Measurements from ENCODE around the gene SLC18B1. TPM values are rescaled to one million over a fixed set of nuclear protein-coding genes. Genes with fewer than 3 reads are reported as not detected.
A peak's percentile ranks its signal among the peaks of the same experiment; 100 is the strongest.

The SLC18B1 gene
- total and polyA plus RNA-seq, 2 donors = 11.2 to 12.4 TPM

- Histone ChIP-seq H3K27me3 (ENCODE audit: control insufficient read depth in 2 of 2, insufficient read depth in 1 of 2, low read length in 1 of 2) (no peaks in the 10 kb centered on the region), H3K9me3 (ENCODE audit: control insufficient read depth in 2 of 2, insufficient read depth in 1 of 2, low read length in 1 of 2) (no peaks in the 10 kb centered on the region), H3K4me1 (ENCODE audit: control insufficient read depth in 2 of 2, insufficient read depth in 2 of 2, low read length in 2 of 2) (peaks cover 7 to 11% of the 10 kb centered on the region in 2 donors), H3K4me3 (ENCODE audit: low read length in 2 of 2) (no peak overlapping the region), H3K27ac (ENCODE audit: low read depth in 1 of 2, low read length in 1 of 2) (no peak overlapping the region), H3K36me3 (ENCODE audit: control insufficient read depth in 2 of 2, insufficient read depth in 2 of 2, low read length in 1 of 2) (peaks cover 23 to 48% of the 10 kb centered on the region in 2 donors)
- 65% methylated on average over 6 of the region's 6 CpGs for WGBS
- DNase-seq (ENCODE audit: low read depth in 6 of 9, low spot score in 9 of 9) = no peak
Measured at GRCh38 chr6:132818404-132819359, 20.2 kb upstream of the SLC18B1 start.

GRCh38 chr6:132817554-132818403 is 19.3 kb upstream of the SLC18B1 start:
- H3K4me1 ChIP-seq (ENCODE audit: control insufficient read depth in 2 of 2, insufficient read depth in 2 of 2, low read length in 2 of 2) = peaks cover 7 to 11% of the 10 kb centered on the region in 2 donors
- WGBS = 93% methylated on average over 10 of the region's 10 CpGs
- no peaks in the 10 kb centered on the region for H3K9me3 ChIP-seq (ENCODE audit: control insufficient read depth in 2 of 2, insufficient read depth in 1 of 2, low read length in 1 of 2)
- DNase-seq (ENCODE audit: low read depth in 6 of 9, low spot score in 9 of 9) = no peak
- H3K27me3 ChIP-seq (ENCODE audit: control insufficient read depth in 2 of 2, insufficient read depth in 1 of 2, low read length in 1 of 2) = no peaks in the 10 kb centered on the region
- H3K4me3 ChIP-seq (ENCODE audit: low read length in 2 of 2) = no peak overlapping the region
- H3K36me3 ChIP-seq (ENCODE audit: control insufficient read depth in 2 of 2, insufficient read depth in 2 of 2, low read length in 1 of 2) = peaks cover 23 to 48% of the 10 kb centered on the region in 2 donors
- H3K27ac ChIP-seq (ENCODE audit: low read depth in 1 of 2, low read length in 1 of 2) = no peak overlapping the region

DNA sequence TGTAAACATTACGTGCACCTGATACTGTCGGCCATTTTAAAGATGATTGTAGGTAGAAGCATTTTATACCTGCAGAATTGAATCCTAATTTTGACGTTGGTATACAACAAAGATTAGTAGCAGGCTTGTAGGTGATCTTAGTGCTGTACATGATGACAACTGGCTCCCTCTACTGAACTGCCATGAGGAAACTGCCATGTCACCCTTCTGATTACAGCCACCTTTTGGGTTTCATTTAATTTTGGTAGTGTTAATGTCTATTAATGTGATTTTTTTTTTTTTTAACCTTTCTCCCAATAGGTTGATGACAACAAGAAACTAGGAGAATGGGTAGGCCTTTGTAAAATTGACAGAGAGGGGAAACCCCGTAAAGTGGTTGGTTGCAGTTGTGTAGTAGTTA is 18.2 kb upstream of the SLC18B1 start:
- peaks cover 23 to 48% of the 10 kb centered on the region in 2 donors for H3K36me3 ChIP-seq (ENCODE audit: control insufficient read depth in 2 of 2, insufficient read depth in 2 of 2, low read length in 1 of 2)
- peaks cover 7 to 11% of the 10 kb centered on the region in 2 donors for H3K4me1 ChIP-seq (ENCODE audit: control insufficient read depth in 2 of 2, insufficient read depth in 2 of 2, low read length in 2 of 2)
- 71% methylated on average over 4 of the region's 4 CpGs for WGBS
- no peak overlapping the region for H3K4me3 ChIP-seq (ENCODE audit: low read length in 2 of 2)
- no peaks in the 10 kb centered on the region for H3K27me3 ChIP-seq (ENCODE audit: control insufficient read depth in 2 of 2, insufficient read depth in 1 of 2, low read length in 1 of 2)
- H3K9me3 ChIP-seq (ENCODE audit: control insufficient read depth in 2 of 2, insufficient read depth in 1 of 2, low read length in 1 of 2) = no peaks in the 10 kb centered on the region
- no peak overlapping the region for H3K27ac ChIP-seq (ENCODE audit: low read depth in 1 of 2, low read length in 1 of 2)
- no peak for DNase-seq (ENCODE audit: low read depth in 6 of 9, low spot score in 9 of 9)

GRCh38 chr6:132814716-132815570 is 16.5 kb upstream of the SLC18B1 start:
- Histone ChIP-seq H3K4me1 (ENCODE audit: control insufficient read depth in 2 of 2, insufficient read depth in 2 of 2, low read length in 2 of 2) (peaks cover 7 to 11% of the 10 kb centered on the region in 2 donors), H3K9me3 (ENCODE audit: control insufficient read depth in 2 of 2, insufficient read depth in 1 of 2, low read length in 1 of 2) (no peaks in the 10 kb centered on the region), H3K27ac (ENCODE audit: low read depth in 1 of 2, low read length in 1 of 2) (peak overlapping the region; percentile 53 to 70), H3K27me3 (ENCODE audit: control insufficient read depth in 2 of 2, insufficient read depth in 1 of 2, low read length in 1 of 2) (no peaks in the 10 kb centered on the region), H3K4me3 (ENCODE audit: low read length in 2 of 2) (peak overlapping the region; percentile 78 to 90), H3K36me3 (ENCODE audit: control insufficient read depth in 2 of 2, insufficient read depth in 2 of 2, low read length in 1 of 2) (peaks cover 23 to 48% of the 10 kb centered on the region in 2 donors)
- under 1% methylated on average over 27 of the region's 27 CpGs for WGBS
- peak in 5 of 9 donors; percentile 15 to 55 (median 30) for DNase-seq (ENCODE audit: low read depth in 6 of 9, low spot score in 9 of 9)

- H3K4me3 ChIP-seq (ENCODE audit: low read length in 2 of 2) = peak overlapping the region; percentile 90
- H3K36me3 ChIP-seq (ENCODE audit: control insufficient read depth in 2 of 2, insufficient read depth in 2 of 2, low read length in 1 of 2) = peaks cover 18 to 32% of the 10 kb centered on the region in 2 donors
- DNase-seq (ENCODE audit: low read depth in 6 of 9, low spot score in 9 of 9) = peak; percentile 29 to 86 (median 47)
- peaks cover 7 to 11% of the 10 kb centered on the region in 2 donors for H3K4me1 ChIP-seq (ENCODE audit: control insufficient read depth in 2 of 2, insufficient read depth in 2 of 2, low read length in 2 of 2)
- H3K27me3 ChIP-seq (ENCODE audit: control insufficient read depth in 2 of 2, insufficient read depth in 1 of 2, low read length in 1 of 2) = no peaks in the 10 kb centered on the region
- H3K9me3 ChIP-seq (ENCODE audit: control insufficient read depth in 2 of 2, insufficient read depth in 1 of 2, low read length in 1 of 2) = no peaks in the 10 kb centered on the region
- under 1% methylated on average over 27 of the region's 27 CpGs for WGBS
- H3K27ac ChIP-seq (ENCODE audit: low read depth in 1 of 2, low read length in 1 of 2) = peak overlapping the region; percentile 97
Measured at GRCh38 chr6:132813173-132813856, 14.9 kb upstream of the SLC18B1 start.

GRCh38 chr6:132812756-132813172 is 14.3 kb upstream of the SLC18B1 start:
- DNase-seq (ENCODE audit: low read depth in 6 of 9, low spot score in 9 of 9) = peak in 3 of 9 donors; percentile 55 to 79 (median 63)
- Histone ChIP-seq H3K27ac (ENCODE audit: low read depth in 1 of 2, low read length in 1 of 2) (peak overlapping the region; percentile 97), H3K36me3 (ENCODE audit: control insufficient read depth in 2 of 2, insufficient read depth in 2 of 2, low read length in 1 of 2) (peaks cover 13 to 26% of the 10 kb centered on the region in 2 donors), H3K27me3 (ENCODE audit: control insufficient read depth in 2 of 2, insufficient read depth in 1 of 2, low read length in 1 of 2) (no peaks in the 10 kb centered on the region), H3K4me3 (ENCODE audit: low read length in 2 of 2) (peak overlapping the region; percentile 90), H3K9me3 (ENCODE audit: control insufficient read depth in 2 of 2, insufficient read depth in 1 of 2, low read length in 1 of 2) (no peaks in the 10 kb centered on the region), H3K4me1 (ENCODE audit: control insufficient read depth in 2 of 2, insufficient read depth in 2 of 2, low read length in 2 of 2) (peaks cover 7 to 11% of the 10 kb centered on the region in 2 donors)
- 1% methylated on average over 5 of the region's 5 CpGs for WGBS

GRCh38 chr6:132812255-132812732 is 13.9 kb upstream of the SLC18B1 start:
- Histone ChIP-seq H3K4me3 (ENCODE audit: low read length in 2 of 2) (peak overlapping the region; percentile 90), H3K27me3 (ENCODE audit: control insufficient read depth in 2 of 2, insufficient read depth in 1 of 2, low read length in 1 of 2) (no peaks in the 10 kb centered on the region), H3K9me3 (ENCODE audit: control insufficient read depth in 2 of 2, insufficient read depth in 1 of 2, low read length in 1 of 2) (no peaks in the 10 kb centered on the region), H3K27ac (ENCODE audit: low read depth in 1 of 2, low read length in 1 of 2) (peak overlapping the region; percentile 59 to 97), H3K36me3 (ENCODE audit: control insufficient read depth in 2 of 2, insufficient read depth in 2 of 2, low read length in 1 of 2) (peaks cover 10 to 22% of the 10 kb centered on the region in 2 donors), H3K4me1 (ENCODE audit: control insufficient read depth in 2 of 2, insufficient read depth in 2 of 2, low read length in 2 of 2) (peaks cover 7 to 9% of the 10 kb centered on the region in 2 donors)
- peak in 5 of 9 donors; percentile 19 to 67 (median 31) for DNase-seq (ENCODE audit: low read depth in 6 of 9, low spot score in 9 of 9)
- 30% methylated on average over 2 of the region's 2 CpGs for WGBS

- Histone ChIP-seq H3K27ac (ENCODE audit: low read depth in 1 of 2, low read length in 1 of 2) (no peak overlapping the region), H3K27me3 (ENCODE audit: control insufficient read depth in 2 of 2, insufficient read depth in 1 of 2, low read length in 1 of 2) (no peaks in the 10 kb centered on the region), H3K36me3 (ENCODE audit: control insufficient read depth in 2 of 2, insufficient read depth in 2 of 2, low read length in 1 of 2) (peaks cover 6 to 11% of the 10 kb centered on the region in 2 donors), H3K9me3 (ENCODE audit: control insufficient read depth in 2 of 2, insufficient read depth in 1 of 2, low read length in 1 of 2) (no peaks in the 10 kb centered on the region), H3K4me1 (ENCODE audit: control insufficient read depth in 2 of 2, insufficient read depth in 2 of 2, low read length in 2 of 2) (peaks cover 7% of the 10 kb centered on the region in 2 donors), H3K4me3 (ENCODE audit: low read length in 2 of 2) (no peak overlapping the region)
- DNase-seq (ENCODE audit: low read depth in 6 of 9, low spot score in 9 of 9) = no peak
- 96% methylated on average over 3 of the region's 3 CpGs for WGBS
Measured at GRCh38 chr6:132811276-132811675, 12.8 kb upstream of the SLC18B1 start.
